NCI-H2081 (cell line): Measurements from ENCODE around the gene IER3IP1.
"Not testable (repeated sequence)": the region's sequence is repeated elsewhere in the genome, so short reads cannot be mapped to it uniquely, and the experiment has no call there.

ENCODE experiments used
- DNase-seq, 2 experiments: peaks; one replicate each; lab custom pipeline; 2025; lab: John Stamatoyannopoulos, UW

Gene IER3IP1

DNA sequence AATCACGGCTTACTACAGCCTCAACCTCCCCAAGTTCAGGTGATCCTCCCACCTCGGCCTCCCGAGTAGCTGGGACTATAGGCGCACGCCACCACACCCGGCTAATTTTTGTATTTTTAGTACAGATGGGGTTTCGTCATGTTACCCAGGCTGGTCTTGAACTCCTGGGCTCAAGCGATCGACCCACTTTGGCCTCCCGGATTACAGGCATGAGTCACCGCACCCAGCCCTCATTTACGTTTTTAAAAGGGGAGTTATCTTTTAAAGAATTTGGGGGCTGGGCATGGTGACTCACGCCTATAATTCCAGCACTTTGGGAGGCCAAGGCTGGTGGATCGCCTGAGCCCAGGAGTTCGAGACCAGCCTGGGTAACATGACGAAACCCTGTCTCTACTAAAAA, 17.8 kb downstream of the IER3IP1 start:
- not testable (repeated sequence) for DNase-seq

GRCh38 chr18:47151439-47151838, 24.7 kb downstream of the IER3IP1 start:
- no peak for DNase-seq

DNA sequence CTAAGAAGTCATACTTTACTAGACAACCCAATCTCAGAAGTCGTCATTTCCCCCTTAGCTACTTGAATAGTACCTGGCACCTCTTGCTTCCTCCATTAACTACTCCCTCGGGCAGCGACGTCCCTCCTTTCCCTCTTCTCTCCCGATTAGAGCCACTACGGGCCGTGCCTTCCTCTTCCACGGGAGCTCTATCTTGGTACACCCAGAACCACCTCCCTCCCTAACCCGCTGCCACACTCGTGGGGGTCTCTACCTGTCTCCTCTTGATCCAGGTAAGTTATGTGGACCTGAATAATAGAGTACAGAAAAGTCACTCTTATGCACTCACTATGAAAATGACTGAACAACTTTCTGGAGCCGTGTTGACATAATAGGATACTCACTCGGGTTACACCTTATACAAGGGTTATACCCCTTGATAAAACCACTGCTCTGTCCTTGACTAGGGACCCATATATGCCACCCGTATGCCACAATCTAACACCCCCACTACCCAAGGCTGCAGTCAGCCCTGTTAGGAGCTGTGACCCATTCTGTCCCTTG, 25.3 kb downstream of the IER3IP1 start:
- DNase-seq = peak in 1 of 2 experiments; percentile 15

DNA sequence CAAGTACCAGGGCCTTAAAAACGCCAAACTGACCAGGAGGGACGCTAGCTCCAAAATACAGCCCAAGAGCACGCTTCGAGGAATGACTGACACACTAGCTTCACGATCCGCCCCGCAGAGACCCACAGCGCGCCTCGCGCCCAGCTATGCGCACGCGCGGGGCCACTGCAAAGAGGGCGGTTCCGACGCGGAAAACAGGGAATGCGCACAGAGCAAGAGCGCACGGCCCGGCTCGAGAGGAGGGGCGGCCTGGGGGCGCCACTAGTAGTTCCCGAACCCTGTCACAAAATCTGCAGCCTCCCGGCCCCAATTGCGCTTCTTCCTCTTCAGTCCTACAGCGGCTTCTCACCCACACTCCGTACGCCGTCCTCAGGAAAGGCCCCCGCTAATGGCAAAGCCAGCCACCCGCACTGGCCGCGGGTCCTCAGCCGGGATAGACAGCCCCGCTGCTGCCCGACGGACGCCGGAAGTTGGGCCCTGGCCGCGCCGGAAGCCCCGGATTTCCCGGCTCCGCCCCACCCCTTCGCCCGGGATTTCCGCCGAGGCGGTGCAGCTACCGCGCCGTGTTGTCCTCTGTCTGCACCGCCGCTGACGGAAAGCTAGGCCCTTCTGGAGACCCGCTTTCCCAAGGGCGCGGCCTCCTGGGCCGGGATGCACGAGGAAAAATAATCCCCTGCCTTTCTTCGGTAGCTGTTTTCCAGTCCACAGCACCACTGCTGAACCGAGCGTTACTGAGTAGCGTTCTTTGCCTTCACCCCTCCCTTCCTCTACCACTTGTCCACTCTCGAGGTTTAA, 25.9 kb downstream of the IER3IP1 start, which contains the start of gene HDHD2:
Gene HDHD2, minus strand, starts transcription at position 472 of the 795 bp plus-strand sequence. CDS start 14,061 bp downstream, outside the sequence.
- peak; percentile 77 to 84 for DNase-seq

GRCh38 chr18:47149457-47150028, 26.6 kb downstream of the IER3IP1 start:
- DNase-seq = peak in 1 of 2 experiments; percentile 15

GRCh38 chr18:47146206-47146605, 30.0 kb downstream of the IER3IP1 start:
- DNase-seq = no peak

GRCh38 chr18:47143899-47144485, 32.2 kb downstream of the IER3IP1 start:
- no peak for DNase-seq

DNA sequence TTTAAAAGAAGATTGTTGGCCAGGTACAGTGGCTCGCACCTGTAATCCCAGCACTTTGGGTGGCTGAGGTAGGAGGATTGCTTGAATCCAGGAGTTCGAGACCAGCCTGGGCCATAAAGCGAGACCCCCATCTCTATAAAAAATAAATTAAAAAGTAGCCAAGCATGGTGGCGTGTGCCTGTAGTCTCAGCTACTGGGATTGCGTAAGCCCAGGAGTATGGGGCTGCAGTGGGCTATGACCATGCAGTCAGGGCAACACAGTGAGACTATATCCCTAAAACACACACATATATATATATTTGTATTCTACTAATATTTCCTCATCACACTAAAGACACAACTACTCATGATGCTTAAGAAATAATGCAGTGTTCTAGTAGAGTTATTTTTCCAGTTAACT, 33.0 kb downstream of the IER3IP1 start:
- DNase-seq = no peak

DNA sequence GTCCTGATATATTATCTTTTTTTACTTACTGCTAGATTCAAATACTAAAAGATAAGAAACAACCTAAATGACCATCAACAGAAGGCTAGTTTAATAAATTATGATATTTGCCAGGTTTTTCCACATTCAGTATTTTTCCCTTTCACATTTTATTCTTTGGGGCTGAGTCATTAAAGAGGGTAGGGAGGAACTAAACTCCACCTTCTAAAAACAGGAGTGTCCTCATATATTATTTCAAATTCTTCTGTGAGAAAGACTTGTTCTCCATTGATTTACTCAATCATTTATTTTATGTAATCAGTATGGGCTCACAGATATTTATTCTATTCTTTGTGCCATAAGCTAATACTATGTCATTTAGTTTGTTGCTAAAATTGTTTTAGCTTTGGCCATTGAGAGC, 34.9 kb downstream of the IER3IP1 start:
- DNase-seq = no peak

GRCh38 chr18:47121146-47121545, 55.0 kb downstream of the IER3IP1 start:
- DNase-seq = no peak

- no peak for DNase-seq
These were observed 55.7 kb downstream of the IER3IP1 start for GRCh38 chr18:47120428-47120827.

DNA sequence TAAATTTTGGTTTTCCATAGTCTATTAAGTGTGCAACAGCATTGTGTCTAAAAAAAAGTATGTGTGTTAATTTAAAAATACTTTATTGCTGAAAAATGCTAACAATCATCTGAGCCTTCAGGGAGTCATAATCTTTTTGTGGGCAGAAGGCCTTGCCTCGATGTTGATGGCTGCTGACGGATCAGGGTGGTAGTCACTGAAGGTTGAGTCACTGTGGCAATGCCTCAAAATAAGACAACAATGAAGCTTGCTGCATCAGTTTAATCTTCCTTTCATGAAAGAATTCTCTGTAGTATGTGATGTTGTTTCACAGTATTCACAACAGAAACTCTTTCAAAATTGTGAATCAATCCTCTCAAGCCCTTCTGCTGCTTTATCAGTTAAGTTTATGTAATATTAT, 57.2 kb downstream of the IER3IP1 start:
- DNase-seq = no peak

DNA sequence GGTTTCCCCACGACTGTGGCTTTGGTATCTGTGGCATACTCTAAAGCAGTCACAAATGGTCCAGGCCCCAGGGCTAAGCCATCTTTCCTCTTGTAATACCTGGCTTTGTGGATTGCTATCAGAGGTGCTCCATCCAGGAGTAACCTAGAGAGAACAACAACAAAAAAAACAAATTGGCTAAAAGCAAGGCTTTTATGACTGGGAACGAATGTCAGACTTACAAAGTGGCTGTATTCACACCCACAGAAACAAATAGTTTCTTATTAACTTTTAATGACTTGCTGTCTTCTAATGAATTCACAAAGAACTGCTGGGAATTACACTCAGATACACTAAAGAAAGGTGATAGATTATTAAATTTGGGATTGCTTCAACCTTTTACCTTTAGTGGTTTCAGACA, 61.0 kb downstream of the IER3IP1 start:
- no peak for DNase-seq

GRCh38 chr18:47113796-47114540, 62.2 kb downstream of the IER3IP1 start:
- DNase-seq = no peak

GRCh38 chr18:47110492-47111274, 65.5 kb downstream of the IER3IP1 start:
- DNase-seq = no peak

DNA sequence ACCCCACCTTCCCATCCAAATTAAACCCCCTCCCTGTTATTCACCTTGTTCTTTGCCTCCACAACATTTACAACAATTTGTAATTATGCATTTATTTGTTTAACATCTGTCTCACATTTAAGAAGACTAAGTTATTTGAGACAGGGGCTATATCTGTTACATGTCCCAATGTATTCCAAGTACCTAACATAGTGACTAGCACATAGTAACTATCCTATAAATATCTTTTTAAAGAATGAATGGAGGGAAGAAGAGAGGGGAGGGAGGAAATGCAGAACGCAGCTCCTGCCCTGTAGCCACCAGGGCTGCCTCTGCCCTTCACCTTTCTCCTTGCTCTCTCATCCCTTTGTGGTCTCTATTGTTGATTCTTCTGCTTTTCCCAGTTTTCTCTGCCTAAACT, 66.4 kb downstream of the IER3IP1 start:
- DNase-seq = no peak

GRCh38 chr18:47108998-47109405, 67.2 kb downstream of the IER3IP1 start:
- DNase-seq = no peak

GRCh38 chr18:47108373-47108772, 67.8 kb downstream of the IER3IP1 start:
- no peak for DNase-seq
